ENCODE results near the gene TARBP2.

- TF ChIP-seq, protein P1, sequence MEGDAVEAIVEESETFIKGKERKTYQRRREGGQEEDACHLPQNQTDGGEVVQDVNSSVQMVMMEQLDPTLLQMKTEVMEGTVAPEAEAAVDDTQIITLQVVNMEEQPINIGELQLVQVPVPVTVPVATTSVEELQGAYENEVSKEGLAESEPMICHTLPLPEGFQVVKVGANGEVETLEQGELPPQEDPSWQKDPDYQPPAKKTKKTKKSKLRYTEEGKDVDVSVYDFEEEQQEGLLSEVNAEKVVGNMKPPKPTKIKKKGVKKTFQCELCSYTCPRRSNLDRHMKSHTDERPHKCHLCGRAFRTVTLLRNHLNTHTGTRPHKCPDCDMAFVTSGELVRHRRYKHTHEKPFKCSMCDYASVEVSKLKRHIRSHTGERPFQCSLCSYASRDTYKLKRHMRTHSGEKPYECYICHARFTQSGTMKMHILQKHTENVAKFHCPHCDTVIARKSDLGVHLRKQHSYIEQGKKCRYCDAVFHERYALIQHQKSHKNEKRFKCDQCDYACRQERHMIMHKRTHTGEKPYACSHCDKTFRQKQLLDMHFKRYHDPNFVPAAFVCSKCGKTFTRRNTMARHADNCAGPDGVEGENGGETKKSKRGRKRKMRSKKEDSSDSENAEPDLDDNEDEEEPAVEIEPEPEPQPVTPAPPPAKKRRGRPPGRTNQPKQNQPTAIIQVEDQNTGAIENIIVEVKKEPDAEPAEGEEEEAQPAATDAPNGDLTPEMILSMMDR (IDR thresholded peaks at IDR 0.05; ENCODE audit: low read depth, low read length, missing input control), result no peak
- TF ChIP-seq FOXA1 (IDR thresholded peaks at IDR 0.05) (no peak), TAF1 (conservative IDR thresholded peaks at IDR 0.05) (no peak), REST (IDR thresholded peaks at IDR 0.05) (no peak), MAX (IDR thresholded peaks at IDR 0.05) (no peak), YY1 (IDR thresholded peaks at IDR 0.05) (no peak), GABPA (IDR thresholded peaks at IDR 0.05 in 1 of 2, conservative IDR thresholded peaks at IDR 0.05 in 1 of 2) (no peak), NR2F2 (IDR thresholded peaks at IDR 0.05) (no peak), EGR1 (IDR thresholded peaks at IDR 0.05; ENCODE audit: low read depth in 2 of 2) (no peak), HNF4G (IDR thresholded peaks at IDR 0.05) (no peak), RAD21 (IDR thresholded peaks at IDR 0.05) (no peak), HNF4A (conservative IDR thresholded peaks at IDR 0.05) (no peak), SP1 (IDR thresholded peaks at IDR 0.05) (no peak)
- TF ChIP-seq, protein P2, sequence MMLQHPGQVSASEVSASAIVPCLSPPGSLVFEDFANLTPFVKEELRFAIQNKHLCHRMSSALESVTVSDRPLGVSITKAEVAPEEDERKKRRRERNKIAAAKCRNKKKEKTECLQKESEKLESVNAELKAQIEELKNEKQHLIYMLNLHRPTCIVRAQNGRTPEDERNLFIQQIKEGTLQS (IDR thresholded peaks at IDR 0.05), result no peak
Measured at GRCh38 chr12:53456654-53457366, 44.3 kb upstream of the TARBP2 start.

Measured in liver (tissue), 3 donors.